Effector memory CD4-positive, alpha-beta T cell (primary cell): ENCODE results near the gene ADRB1.

Source experiments
- DNase-seq, 3 donors: peaks; one replicate each; pipeline ENCODE4 v3.0.0-alpha.2; 2020
- H3K27ac ChIP-seq: 2 replicates; pipeline ENCODE4 v1.7.0; 2013; ENCODE audit warnings: mild to moderate bottlenecking, low read length, moderate library complexity; ENCODE audit not compliant: insufficient read depth, poor library complexity, severe bottlenecking
- H3K27me3 ChIP-seq: replicated peaks from 2 replicates; pipeline ENCODE4 v1.7.0; 2013; ENCODE audit warnings: mild to moderate bottlenecking, low read length; ENCODE audit not compliant: insufficient read depth, control insufficient read depth, poor library complexity, severe bottlenecking
- H3K36me3 ChIP-seq: 2 replicates; pipeline ENCODE4 v1.7.0; 2013; ENCODE audit warnings: mild to moderate bottlenecking, low read length, moderate library complexity; ENCODE audit not compliant: control insufficient read depth, insufficient read depth
- H3K4me1 ChIP-seq: 2 replicates; pipeline ENCODE4 v1.7.0; 2013; ENCODE audit warnings: low read length, mild to moderate bottlenecking; ENCODE audit not compliant: control insufficient read depth, insufficient read depth, poor library complexity, severe bottlenecking
- H3K4me3 ChIP-seq: 2 replicates; pipeline ENCODE4 v1.7.0; 2013; ENCODE audit warnings: low read length, low read depth, mild to moderate bottlenecking; ENCODE audit not compliant: insufficient read depth, poor library complexity, severe bottlenecking
- H3K9me3 ChIP-seq: 2 replicates; pipeline ENCODE4 v1.7.0; 2013; ENCODE audit warnings: mild to moderate bottlenecking, low read length, moderate library complexity; ENCODE audit not compliant: control insufficient read depth

The ADRB1 gene

DNA sequence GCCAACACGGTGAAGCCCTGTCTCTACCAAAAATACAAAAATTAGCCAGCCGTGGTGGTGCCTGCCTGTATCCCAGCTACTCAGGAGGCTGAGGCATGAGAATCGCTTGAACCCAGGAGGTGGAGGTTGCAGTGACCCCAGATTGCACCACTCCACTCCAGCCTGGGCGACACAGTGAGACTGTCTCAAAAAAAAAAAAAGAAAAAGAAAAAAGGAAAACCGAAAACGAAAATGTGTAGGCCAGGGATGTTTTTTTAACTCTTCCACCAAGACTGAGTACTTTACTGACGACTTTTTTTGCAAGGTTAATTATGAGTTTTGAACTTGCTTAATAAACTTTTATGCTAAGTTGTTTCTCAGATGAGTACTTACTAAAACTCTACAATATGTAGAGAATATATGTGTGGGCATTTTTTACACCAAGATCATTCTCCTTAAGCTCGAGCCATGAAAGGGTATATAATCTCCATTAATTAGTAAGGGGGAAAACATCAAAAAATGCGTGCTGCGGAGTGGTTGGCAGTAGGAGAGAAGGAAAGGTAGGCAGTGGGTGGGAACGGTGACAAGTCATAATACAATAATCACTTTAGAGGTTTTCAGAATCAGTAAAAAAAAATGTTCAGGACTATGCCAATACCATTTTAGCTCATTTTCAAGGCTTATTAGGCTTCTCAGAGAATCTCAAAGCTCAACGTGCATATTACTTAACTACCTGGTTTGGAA lies 8.6 kb upstream of the ADRB1 start:
- no peaks in the 10 kb centered on the region for H3K27me3 ChIP-seq
- H3K4me3 ChIP-seq, result no peak overlapping the region
- DNase-seq, result no peak
- H3K9me3 ChIP-seq, result no peaks in the 10 kb centered on the region
- no peak overlapping the region for H3K27ac ChIP-seq
- H3K4me1 ChIP-seq, result no peaks in the 10 kb centered on the region
- no peaks in the 10 kb centered on the region for H3K36me3 ChIP-seq

DNA sequence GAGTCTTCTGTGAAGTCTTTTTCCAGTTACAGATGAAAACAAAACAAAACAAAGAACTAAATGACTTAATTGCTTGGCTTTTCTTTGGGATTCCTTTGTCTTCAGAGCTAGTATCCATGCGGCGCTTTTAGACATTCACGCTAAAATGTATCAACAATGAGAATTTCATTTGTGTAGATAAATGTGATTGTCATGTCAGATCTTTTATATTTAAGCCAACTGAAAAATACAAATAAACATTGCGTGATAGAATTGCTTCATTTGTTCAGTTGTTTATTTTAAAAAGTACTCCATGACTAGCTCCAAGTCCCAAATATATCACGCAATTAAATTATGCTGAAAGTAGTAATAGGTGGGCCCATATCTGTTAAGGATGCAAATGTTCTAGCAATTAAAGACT lies 7.9 kb upstream of the ADRB1 start:
- H3K36me3 ChIP-seq, result no peaks in the 10 kb centered on the region
- no peak for DNase-seq
- H3K4me3 ChIP-seq, result no peak overlapping the region
- no peak overlapping the region for H3K27ac ChIP-seq
- no peaks in the 10 kb centered on the region for H3K27me3 ChIP-seq
- no peaks in the 10 kb centered on the region for H3K9me3 ChIP-seq
- H3K4me1 ChIP-seq, result no peaks in the 10 kb centered on the region

DNA sequence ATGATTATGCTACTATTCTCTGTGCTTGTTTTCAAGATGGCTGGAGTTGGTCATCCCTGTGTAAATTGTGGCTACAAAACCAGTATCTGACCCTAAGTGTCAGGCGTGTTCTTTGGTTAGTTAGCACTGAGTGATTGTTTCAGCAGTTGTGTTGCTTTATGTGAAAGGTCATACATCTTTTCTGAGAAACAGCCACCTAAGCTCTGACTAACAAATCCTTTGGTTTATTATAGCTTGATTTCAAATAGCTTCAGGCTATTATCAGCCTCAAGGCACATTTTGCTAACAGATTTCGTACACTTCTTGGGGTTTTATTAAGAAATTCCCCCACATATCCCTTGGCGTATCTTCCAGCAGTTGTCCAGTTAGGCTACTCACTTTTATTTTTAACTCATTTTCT lies 4.8 kb upstream of the ADRB1 start:
- no peaks in the 10 kb centered on the region for H3K9me3 ChIP-seq
- no peaks in the 10 kb centered on the region for H3K36me3 ChIP-seq
- no peak overlapping the region for H3K27ac ChIP-seq
- H3K4me1 ChIP-seq, result peaks cover 7% of the 10 kb centered on the region
- no peak overlapping the region for H3K4me3 ChIP-seq
- no peak for DNase-seq
- peaks cover 15% of the 10 kb centered on the region for H3K27me3 ChIP-seq

DNA sequence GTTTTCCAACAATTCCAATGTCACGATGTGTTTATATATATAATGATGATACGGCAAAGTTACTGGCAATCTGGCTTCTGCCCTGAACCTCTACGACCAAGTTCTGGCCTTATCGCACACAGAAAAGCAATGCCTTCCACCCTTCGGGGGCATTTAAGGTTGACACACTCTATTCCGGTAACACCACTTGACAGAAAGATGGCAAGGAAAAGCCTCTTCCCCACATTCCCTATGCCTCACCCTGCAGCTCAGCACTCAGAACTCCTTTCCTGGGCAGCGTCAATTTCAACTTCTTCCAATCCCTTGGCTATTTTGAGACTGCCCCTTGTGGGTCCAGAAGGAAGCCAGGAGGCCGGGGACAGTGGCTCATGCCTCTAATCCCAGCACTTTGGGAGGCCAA lies 2.5 kb upstream of the ADRB1 start:
- H3K27ac ChIP-seq, result no peak overlapping the region
- H3K4me3 ChIP-seq, result no peak overlapping the region
- H3K27me3 ChIP-seq, result peaks cover 29% of the 10 kb centered on the region
- H3K4me1 ChIP-seq, result peaks cover 7% of the 10 kb centered on the region
- no peaks in the 10 kb centered on the region for H3K36me3 ChIP-seq
- no peak for DNase-seq
- H3K9me3 ChIP-seq, result no peaks in the 10 kb centered on the region

DNA sequence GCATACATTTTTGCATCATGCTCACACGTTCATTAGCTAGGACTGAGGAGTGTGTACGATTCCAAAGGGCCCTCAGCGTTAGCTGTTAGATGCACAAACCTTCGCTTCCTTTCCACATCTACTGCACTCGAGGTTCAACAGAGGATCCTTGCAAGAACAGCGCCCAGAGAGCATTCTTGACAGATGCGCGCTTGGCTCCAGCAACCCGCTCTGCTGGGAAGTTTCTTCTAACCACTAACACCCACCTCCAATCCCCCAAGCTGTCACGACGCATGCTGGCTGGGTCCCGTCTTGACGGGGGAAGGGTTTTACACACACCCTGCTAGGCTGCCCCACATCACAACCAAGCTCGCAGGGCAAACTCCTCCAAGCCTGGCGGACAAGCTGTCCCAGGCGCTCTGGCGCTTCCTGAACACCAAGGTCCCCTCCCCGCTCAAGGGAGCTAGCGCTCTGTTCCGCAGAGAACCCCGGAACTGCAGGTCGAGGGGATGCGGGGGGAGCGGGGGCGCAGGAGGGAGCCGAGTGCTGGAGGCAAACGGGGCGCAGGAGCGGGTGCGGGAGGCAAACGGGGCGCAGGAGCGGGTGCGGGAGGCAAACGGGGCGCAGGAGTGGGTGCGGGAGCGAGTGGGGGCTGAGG lies 653 bp upstream of the ADRB1 start:
- Histone ChIP-seq H3K9me3 (no peaks in the 10 kb centered on the region), H3K27ac (no peak overlapping the region), H3K27me3 (peaks cover 31% of the 10 kb centered on the region), H3K4me1 (peaks cover 7% of the 10 kb centered on the region), H3K4me3 (peak overlapping the region; percentile 44), H3K36me3 (no peaks in the 10 kb centered on the region)
- DNase-seq, result no peak

DNA sequence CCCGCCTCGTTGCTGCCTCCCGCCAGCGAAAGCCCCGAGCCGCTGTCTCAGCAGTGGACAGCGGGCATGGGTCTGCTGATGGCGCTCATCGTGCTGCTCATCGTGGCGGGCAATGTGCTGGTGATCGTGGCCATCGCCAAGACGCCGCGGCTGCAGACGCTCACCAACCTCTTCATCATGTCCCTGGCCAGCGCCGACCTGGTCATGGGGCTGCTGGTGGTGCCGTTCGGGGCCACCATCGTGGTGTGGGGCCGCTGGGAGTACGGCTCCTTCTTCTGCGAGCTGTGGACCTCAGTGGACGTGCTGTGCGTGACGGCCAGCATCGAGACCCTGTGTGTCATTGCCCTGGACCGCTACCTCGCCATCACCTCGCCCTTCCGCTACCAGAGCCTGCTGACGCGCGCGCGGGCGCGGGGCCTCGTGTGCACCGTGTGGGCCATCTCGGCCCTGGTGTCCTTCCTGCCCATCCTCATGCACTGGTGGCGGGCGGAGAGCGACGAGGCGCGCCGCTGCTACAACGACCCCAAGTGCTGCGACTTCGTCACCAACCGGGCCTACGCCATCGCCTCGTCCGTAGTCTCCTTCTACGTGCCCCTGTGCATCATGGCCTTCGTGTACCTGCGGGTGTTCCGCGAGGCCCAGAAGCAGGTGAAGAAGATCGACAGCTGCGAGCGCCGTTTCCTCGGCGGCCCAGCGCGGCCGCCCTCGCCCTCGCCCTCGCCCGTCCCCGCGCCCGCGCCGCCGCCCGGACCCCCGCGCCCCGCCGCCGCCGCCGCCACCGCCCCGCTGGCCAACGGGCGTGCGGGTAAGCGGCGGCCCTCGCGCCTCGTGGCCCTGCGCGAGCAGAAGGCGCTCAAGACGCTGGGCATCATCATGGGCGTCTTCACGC lies 825 bp downstream of the ADRB1 start:
- DNase-seq, result no peak
- no peak overlapping the region for H3K4me3 ChIP-seq
- no peak overlapping the region for H3K27ac ChIP-seq

DNA sequence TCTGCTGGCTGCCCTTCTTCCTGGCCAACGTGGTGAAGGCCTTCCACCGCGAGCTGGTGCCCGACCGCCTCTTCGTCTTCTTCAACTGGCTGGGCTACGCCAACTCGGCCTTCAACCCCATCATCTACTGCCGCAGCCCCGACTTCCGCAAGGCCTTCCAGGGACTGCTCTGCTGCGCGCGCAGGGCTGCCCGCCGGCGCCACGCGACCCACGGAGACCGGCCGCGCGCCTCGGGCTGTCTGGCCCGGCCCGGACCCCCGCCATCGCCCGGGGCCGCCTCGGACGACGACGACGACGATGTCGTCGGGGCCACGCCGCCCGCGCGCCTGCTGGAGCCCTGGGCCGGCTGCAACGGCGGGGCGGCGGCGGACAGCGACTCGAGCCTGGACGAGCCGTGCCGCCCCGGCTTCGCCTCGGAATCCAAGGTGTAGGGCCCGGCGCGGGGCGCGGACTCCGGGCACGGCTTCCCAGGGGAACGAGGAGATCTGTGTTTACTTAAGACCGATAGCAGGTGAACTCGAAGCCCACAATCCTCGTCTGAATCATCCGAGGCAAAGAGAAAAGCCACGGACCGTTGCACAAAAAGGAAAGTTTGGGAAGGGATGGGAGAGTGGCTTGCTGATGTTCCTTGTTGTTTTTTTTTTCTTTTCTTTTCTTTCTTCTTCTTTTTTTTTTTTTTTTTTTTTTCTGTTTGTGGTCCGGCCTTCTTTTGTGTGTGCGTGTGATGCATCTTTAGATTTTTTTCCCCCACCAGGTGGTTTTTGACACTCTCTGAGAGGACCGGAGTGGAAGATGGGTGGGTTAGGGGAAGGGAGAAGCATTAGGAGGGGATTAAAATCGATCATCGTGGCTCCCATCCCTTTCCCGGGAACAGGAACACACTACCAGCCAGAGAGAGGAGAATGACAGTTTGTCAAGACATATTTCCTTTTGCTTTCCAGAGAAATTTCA lies 1.7 kb downstream of the ADRB1 start:
- peaks cover 31% of the 10 kb centered on the region for H3K27me3 ChIP-seq
- peaks cover 7% of the 10 kb centered on the region for H3K4me1 ChIP-seq
- no peaks in the 10 kb centered on the region for H3K36me3 ChIP-seq
- no peak overlapping the region for H3K4me3 ChIP-seq
- DNase-seq, result no peak
- no peaks in the 10 kb centered on the region for H3K9me3 ChIP-seq
- H3K27ac ChIP-seq, result no peak overlapping the region

More for the DNA sequence above, 825 bp downstream of the ADRB1 start:
- Histone ChIP-seq H3K27me3 (peaks cover 31% of the 10 kb centered on the region), H3K4me1 (peaks cover 7% of the 10 kb centered on the region), H3K9me3 (no peaks in the 10 kb centered on the region), H3K36me3 (no peaks in the 10 kb centered on the region)

DNA sequence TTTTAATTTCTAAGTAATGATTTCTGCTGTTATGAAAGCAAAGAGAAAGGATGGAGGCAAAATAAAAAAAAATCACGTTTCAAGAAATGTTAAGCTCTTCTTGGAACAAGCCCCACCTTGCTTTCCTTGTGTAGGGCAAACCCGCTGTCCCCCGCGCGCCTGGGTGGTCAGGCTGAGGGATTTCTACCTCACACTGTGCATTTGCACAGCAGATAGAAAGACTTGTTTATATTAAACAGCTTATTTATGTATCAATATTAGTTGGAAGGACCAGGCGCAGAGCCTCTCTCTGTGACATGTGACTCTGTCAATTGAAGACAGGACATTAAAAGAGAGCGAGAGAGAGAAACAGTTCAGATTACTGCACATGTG lies 2.4 kb downstream of the ADRB1 start:
- H3K27ac ChIP-seq, result no peak overlapping the region
- H3K36me3 ChIP-seq, result no peaks in the 10 kb centered on the region
- H3K9me3 ChIP-seq, result no peaks in the 10 kb centered on the region
- peaks cover 31% of the 10 kb centered on the region for H3K27me3 ChIP-seq
- no peak overlapping the region for H3K4me3 ChIP-seq
- H3K4me1 ChIP-seq, result peaks cover 7% of the 10 kb centered on the region
- no peak for DNase-seq

DNA sequence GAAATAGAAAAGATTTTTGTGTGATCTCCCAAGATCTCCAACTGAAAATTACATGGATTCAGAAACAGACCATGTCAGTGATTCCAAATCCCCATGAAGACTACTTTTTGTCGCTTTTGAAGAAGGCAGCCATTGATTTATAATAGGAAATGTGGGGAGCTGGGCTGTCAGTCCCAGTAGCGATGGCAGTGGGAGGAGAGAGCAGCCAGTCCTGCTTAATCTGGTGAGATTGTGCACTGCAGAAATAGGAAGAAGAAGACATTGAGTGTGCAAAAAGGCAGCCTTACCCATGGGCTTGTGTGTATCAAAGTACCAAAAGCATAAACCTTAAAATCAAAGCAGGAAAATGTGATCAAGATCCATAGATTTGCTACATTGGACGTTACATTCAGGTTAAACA lies 4.8 kb downstream of the ADRB1 start:
- Histone ChIP-seq H3K36me3 (no peaks in the 10 kb centered on the region), H3K9me3 (no peaks in the 10 kb centered on the region), H3K4me1 (no peaks in the 10 kb centered on the region), H3K27ac (no peak overlapping the region), H3K4me3 (no peak overlapping the region), H3K27me3 (peaks cover 23% of the 10 kb centered on the region)
- no peak for DNase-seq
